IPS-15b (cell line): ENCODE measurements around the gene ATOX1.
"Not testable (repeated sequence)": the region's sequence is repeated elsewhere in the genome, so short reads cannot be mapped to it uniquely, and the experiment has no call there.

Experiments used
- H3K27me3 ChIP-seq: one replicate; pipeline ENCODE4 v1.6.1; 2013; ENCODE audit warnings: low read length; ENCODE audit not compliant: control insufficient read depth, insufficient read depth
- H3K36me3 ChIP-seq: one replicate; pipeline ENCODE4 v1.6.1; 2013; ENCODE audit warnings: low read length; ENCODE audit not compliant: control insufficient read depth, insufficient read depth
- H3K4me1 ChIP-seq: one replicate; pipeline ENCODE4 v1.6.1; 2013; ENCODE audit warnings: mild to moderate bottlenecking, low read length; ENCODE audit not compliant: control insufficient read depth, insufficient read depth
- H3K4me3 ChIP-seq: one replicate; pipeline ENCODE4 v1.5.1; 2013; ENCODE audit warnings: low read depth, low read length
- H3K9ac ChIP-seq: one replicate; pipeline ENCODE4 v1.6.1; 2013; ENCODE audit warnings: low read depth, mild to moderate bottlenecking, low read length
- H3K9me3 ChIP-seq: one replicate; pipeline ENCODE4 v1.6.1; 2013; ENCODE audit warnings: mild to moderate bottlenecking, low read length; ENCODE audit not compliant: control insufficient read depth, insufficient read depth

Gene ATOX1

GRCh38 chr5:151758430-151759241 is at the start of gene ATOX1:
TSS of gene ATOX1 (minus strand) at chr5:151758631. CDS start at chr5:151758551, 80 bp downstream.
- Histone ChIP-seq H3K36me3 (no peaks in the 10 kb centered on the region), H3K9ac (peak within 1 kb of the TSS; percentile 57), H3K27me3 (peaks cover 2% of the 10 kb centered on the region), H3K9me3 (no peaks in the 10 kb centered on the region), H3K4me3 (peak within 1 kb of the TSS; percentile 84), H3K4me1 (peaks cover 16% of the 10 kb centered on the region)

- peaks cover 19% of the 10 kb centered on the region for H3K36me3 ChIP-seq
Measured at GRCh38 chr5:151805414-151806223, 47.2 kb upstream of the ATOX1 start.

GRCh38 chr5:151800532-151800931 is 42.1 kb upstream of the ATOX1 start:
- Histone ChIP-seq H3K27me3 (no peaks in the 10 kb centered on the region), H3K4me3 (no peak overlapping the region), H3K9ac (no peak overlapping the region), H3K9me3 (no peaks in the 10 kb centered on the region), H3K36me3 (peaks cover 42% of the 10 kb centered on the region), H3K4me1 (no peaks in the 10 kb centered on the region)

More at GRCh38 chr5:151805414-151806223, 47.2 kb upstream of the ATOX1 start:
- Histone ChIP-seq H3K9me3 (no peaks in the 10 kb centered on the region), H3K4me1 (no peaks in the 10 kb centered on the region), H3K9ac (no peak overlapping the region), H3K27me3 (no peaks in the 10 kb centered on the region), H3K4me3 (no peak overlapping the region)

GRCh38 chr5:151799407-151799806 is 41.0 kb upstream of the ATOX1 start:
- Histone ChIP-seq H3K4me1 (no peaks in the 10 kb centered on the region), H3K9ac (no peak overlapping the region), H3K27me3 (no peaks in the 10 kb centered on the region), H3K36me3 (peaks cover 46% of the 10 kb centered on the region), H3K9me3 (no peaks in the 10 kb centered on the region), H3K4me3 (no peak overlapping the region)

- Histone ChIP-seq H3K27me3 (no peaks in the 10 kb centered on the region), H3K9ac (no peak overlapping the region), H3K4me1 (no peaks in the 10 kb centered on the region), H3K9me3 (no peaks in the 10 kb centered on the region), H3K36me3 (peaks cover 49% of the 10 kb centered on the region), H3K4me3 (no peak overlapping the region)
Measured at GRCh38 chr5:151798674-151799073, 40.2 kb upstream of the ATOX1 start.

GRCh38 chr5:151795426-151795825 is 37.0 kb upstream of the ATOX1 start:
- Histone ChIP-seq H3K9ac (no peak overlapping the region), H3K9me3 (no peaks in the 10 kb centered on the region), H3K4me3 (no peak overlapping the region), H3K27me3 (no peaks in the 10 kb centered on the region), H3K36me3 (peaks cover 57% of the 10 kb centered on the region), H3K4me1 (no peaks in the 10 kb centered on the region)

GRCh38 chr5:151793358-151793757 is 34.9 kb upstream of the ATOX1 start:
- no peak overlapping the region for H3K9ac ChIP-seq
- H3K27me3 ChIP-seq = no peaks in the 10 kb centered on the region
- H3K4me1 ChIP-seq = no peaks in the 10 kb centered on the region
- H3K9me3 ChIP-seq = no peaks in the 10 kb centered on the region
- peaks cover 51% of the 10 kb centered on the region for H3K36me3 ChIP-seq
- H3K4me3 ChIP-seq = no peak overlapping the region

- peaks cover 6% of the 10 kb centered on the region for H3K4me1 ChIP-seq
- H3K9ac ChIP-seq = no peak overlapping the region
- H3K27me3 ChIP-seq = no peaks in the 10 kb centered on the region
- H3K4me3 ChIP-seq = no peak overlapping the region
- H3K36me3 ChIP-seq = peaks cover 31% of the 10 kb centered on the region
- no peaks in the 10 kb centered on the region for H3K9me3 ChIP-seq
Measured at GRCh38 chr5:151787817-151788216, 29.4 kb upstream of the ATOX1 start.

GRCh38 chr5:151786468-151786867 is 28.0 kb upstream of the ATOX1 start:
- H3K9me3 ChIP-seq = no peaks in the 10 kb centered on the region
- no peak overlapping the region for H3K9ac ChIP-seq
- H3K4me1 ChIP-seq = peaks cover 6% of the 10 kb centered on the region
- H3K36me3 ChIP-seq = peaks cover 20% of the 10 kb centered on the region
- no peaks in the 10 kb centered on the region for H3K27me3 ChIP-seq
- H3K4me3 ChIP-seq = no peak overlapping the region

GRCh38 chr5:151784141-151784540 is 25.7 kb upstream of the ATOX1 start:
- Histone ChIP-seq H3K36me3 (peaks cover 3% of the 10 kb centered on the region), H3K9me3 (no peaks in the 10 kb centered on the region), H3K9ac (no peak overlapping the region), H3K4me3 (no peak overlapping the region), H3K4me1 (peaks cover 9% of the 10 kb centered on the region), H3K27me3 (no peaks in the 10 kb centered on the region)

- not testable (repeated sequence) for H3K4me1 ChIP-seq, H3K27me3 ChIP-seq, H3K4me3 ChIP-seq, H3K9me3 ChIP-seq, H3K36me3 ChIP-seq, H3K9ac ChIP-seq
Measured at GRCh38 chr5:151783664-151784063, 25.2 kb upstream of the ATOX1 start.

- Histone ChIP-seq H3K36me3 (no peaks in the 10 kb centered on the region), H3K9ac (no peak overlapping the region), H3K9me3 (no peaks in the 10 kb centered on the region), H3K27me3 (no peaks in the 10 kb centered on the region), H3K4me1 (peaks cover 10% of the 10 kb centered on the region), H3K4me3 (no peak overlapping the region)
Measured at GRCh38 chr5:151781201-151781600, 22.8 kb upstream of the ATOX1 start.
